GM18505 (cell line): ENCODE results near the gene DHX29.

Experiments used
- ATAC-seq: cut with Tn5 transposase; IDR thresholded peaks from one replicate; pipeline ENCODE4 v1.9.1; 2021; ENCODE audit not compliant: unreplicated experiment
- POLR2A ChIP-seq: IDR thresholded peaks from 4 replicates; pipeline ENCODE4 v1.6.1; 2011; ENCODE audit warnings: borderline replicate concordance; ENCODE audit not compliant: insufficient read depth, insufficient read length; ENCODE audit errors: extremely low read depth

Gene DHX29

DNA sequence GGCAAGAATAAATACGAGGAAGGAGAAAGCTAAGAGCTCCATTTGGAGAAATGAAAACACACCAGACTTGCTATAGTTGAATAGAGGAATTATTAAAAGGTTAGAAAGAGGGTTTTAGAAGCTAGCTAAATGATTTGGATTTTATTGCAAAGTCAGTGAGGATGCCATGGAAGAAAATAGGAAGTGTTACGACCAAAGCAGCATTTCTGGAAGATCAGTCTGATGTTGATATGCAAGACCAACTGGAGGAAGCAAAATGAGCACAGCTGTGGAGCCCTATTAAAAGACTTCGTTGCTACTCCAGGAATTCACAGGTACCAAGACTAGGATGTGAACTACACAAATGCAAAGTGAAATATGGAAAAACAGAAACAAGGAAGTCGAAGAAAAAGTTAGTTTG lies 2.1 kb downstream of the DHX29 start:
- ATAC-seq, result no peak
- TF ChIP-seq POLR2A, result no peak

GRCh38 chr5:55304584-55304983 lies 2.9 kb downstream of the DHX29 start:
- no peak for ATAC-seq
- no peak for TF ChIP-seq POLR2A

DNA sequence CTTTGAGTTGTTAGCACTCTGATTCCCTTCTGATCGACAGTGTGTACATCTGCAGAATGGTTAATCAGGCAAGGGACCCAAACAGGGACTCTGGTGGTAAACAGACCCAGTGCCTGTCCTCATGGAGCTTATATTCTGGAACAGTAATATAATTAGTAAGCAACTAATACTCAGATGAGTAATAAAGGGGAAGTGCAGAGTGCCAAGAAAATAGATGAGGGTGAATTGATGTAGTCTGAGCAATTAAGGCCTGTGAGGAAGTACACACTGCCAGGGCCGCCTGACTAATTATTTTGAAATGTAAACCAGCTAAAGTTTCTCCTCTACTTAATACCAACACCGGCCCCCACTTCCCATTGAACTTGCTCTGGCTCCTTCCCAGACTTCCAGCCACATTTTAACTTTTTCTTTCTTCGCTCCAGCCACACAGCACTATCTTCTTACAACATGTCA lies 4.2 kb downstream of the DHX29 start:
- ATAC-seq, result no peak
- TF ChIP-seq POLR2A, result no peak

GRCh38 chr5:55300890-55301289 lies 6.6 kb downstream of the DHX29 start:
- ATAC-seq, result no peak
- no peak for TF ChIP-seq POLR2A

DNA sequence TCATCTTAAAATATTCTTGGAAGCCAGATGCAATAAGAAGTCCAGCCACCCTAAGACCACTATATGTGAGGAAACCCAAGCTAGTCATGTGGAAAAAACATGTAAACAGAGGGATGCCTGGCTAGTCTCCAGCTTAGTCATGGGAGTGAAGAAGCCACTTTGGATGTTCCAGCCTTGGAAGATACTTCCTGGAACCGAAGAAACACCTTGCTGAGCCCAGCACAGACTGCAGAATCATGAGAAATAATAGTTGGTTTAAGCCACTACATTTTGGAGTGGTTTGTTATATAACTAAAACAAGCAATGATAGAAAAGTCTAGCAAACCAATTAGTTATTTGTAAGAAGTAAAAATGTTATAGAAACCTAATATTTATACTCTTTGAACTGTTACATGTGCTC lies 12.6 kb downstream of the DHX29 start:
- no peak for TF ChIP-seq POLR2A
- ATAC-seq, result no peak

- no peak for TF ChIP-seq POLR2A
- ATAC-seq, result no peak
Observed at GRCh38 chr5:55290991-55291390, 16.5 kb downstream of the DHX29 start.

GRCh38 chr5:55289808-55290207 lies 17.7 kb downstream of the DHX29 start:
- no peak for TF ChIP-seq POLR2A
- no peak for ATAC-seq

- ATAC-seq, result no peak
- TF ChIP-seq POLR2A, result no peak
Observed at GRCh38 chr5:55286411-55286933, 21.0 kb downstream of the DHX29 start.

GRCh38 chr5:55278778-55279177 lies 28.7 kb downstream of the DHX29 start:
- ATAC-seq, result no peak
- no peak for TF ChIP-seq POLR2A

DNA sequence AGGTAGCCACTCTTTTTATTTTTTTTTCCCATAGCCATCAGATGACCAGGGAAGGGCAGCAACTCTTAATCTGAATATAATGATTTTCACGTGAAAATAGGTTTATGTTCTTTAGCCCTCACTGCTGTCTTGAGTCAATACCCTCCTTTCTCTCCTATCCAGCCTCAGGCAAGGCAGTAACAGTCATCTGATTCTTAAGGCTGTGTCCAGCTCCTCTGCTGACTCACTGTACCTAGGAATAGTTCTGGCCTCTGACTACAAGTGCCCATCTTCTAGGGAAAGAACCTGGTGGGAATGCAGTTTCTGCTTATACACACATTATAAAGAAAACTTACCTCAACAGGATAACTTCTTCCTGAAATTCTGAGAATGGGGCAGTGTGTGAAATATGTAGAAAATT lies 30.7 kb downstream of the DHX29 start:
- no peak for ATAC-seq
- TF ChIP-seq POLR2A, result no peak

DNA sequence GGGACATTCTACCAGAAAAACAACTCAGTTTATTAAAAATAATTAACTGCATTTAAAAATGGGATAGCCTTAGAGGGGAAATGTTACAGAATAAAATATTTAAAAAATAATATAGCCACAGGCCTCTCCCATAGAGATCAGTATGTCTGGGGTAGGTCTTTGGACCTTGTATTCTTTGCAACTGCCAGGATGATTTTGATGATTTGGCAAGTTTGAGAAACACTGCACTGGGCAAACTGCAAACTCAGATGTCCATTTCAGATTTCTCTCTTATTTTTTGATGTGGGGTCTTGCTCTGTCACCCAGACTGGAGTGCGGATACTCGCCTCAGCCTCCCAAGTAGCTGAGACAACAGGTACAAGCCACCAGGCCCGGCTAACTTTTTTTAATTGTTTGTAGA lies 49.2 kb downstream of the DHX29 start:
- no peak for ATAC-seq
- TF ChIP-seq POLR2A, result no peak

GRCh38 chr5:55254802-55255201 lies 52.7 kb downstream of the DHX29 start:
- TF ChIP-seq POLR2A, result no peak
- no peak for ATAC-seq

DNA sequence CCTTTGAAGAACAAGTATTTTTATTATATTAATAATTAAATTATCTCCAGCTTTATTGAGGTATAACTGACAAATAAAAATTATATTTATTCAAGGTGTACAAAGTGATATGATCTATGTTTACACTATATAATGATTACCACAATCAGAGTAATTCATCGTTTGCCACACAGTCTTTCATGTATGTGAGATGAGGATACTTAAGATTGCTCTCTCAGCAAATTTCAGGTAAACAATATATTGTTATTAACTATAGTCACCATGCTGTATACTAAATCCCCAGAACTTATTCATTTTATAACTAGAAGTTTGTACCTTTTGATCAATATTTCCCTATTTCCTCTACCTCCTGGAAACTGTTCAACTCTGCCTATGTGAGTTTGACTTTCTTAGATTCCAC lies 57.4 kb downstream of the DHX29 start:
- no peak for TF ChIP-seq POLR2A
- no peak for ATAC-seq

DNA sequence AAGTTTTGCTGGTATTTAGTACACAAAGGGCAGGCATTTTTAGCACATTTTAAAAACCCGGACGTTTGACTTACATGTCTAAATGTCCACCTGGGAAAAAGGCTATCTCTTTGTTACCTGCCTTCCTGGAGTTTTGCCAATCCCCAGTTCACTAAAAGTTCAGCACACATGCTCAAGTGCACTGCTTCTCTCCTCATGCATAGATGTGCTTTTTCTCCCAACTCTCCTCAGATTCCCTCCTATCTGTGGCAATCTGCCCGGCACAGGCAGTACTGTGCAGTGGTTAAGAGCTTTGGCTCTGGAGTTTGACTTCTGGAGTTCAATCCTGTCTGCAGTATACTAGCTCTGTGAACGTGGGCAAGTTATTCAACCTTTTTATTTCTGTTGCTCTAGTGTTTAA lies 65.7 kb downstream of the DHX29 start:
- TF ChIP-seq POLR2A, result no peak

GRCh38 chr5:55236800-55237199 lies 70.7 kb downstream of the DHX29 start:
- ATAC-seq, result no peak
- no peak for TF ChIP-seq POLR2A

More for the DNA sequence above, 65.7 kb downstream of the DHX29 start:
- ATAC-seq, result no peak

DNA sequence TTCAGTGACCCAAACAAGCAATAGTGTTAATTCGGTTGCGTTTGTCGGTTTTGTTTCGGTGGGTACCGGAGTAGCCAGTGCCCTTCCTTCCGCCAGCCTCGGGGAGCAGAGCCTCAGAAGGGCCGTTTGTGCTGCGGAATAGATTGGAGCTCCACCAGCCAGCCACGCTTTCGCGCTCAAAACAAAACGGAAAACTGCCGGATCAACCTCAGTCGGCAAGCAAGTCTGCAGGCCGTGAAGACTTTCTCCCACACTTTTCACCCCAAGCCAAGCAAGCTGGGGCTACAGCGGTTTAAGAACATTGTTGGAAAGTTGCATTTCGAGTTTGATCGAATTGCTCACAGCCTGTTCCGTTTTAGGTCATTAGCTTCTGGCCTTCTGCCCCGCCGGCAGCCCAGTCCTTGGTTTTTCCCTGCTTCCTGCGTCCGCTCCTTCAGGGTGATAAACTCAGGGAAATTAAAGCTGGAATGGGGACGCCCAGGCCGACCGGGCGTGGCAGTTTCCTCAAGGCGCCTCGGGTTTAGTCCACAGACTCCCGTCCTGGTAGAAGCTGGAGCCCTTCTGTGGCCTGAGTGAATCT lies 73.3 kb downstream of the DHX29 start:
- no peak for TF ChIP-seq POLR2A
- ATAC-seq, result no peak
